A673 (cell line): ENCODE results near the gene MAP2K3. TPM values are rescaled to one million over a fixed set of nuclear protein-coding genes. Genes with fewer than 3 reads are reported as not detected.

Source experiments
- BruUV-seq: library from RNA; stranded (reverse); fragments of 400-500 nt; replicated peaks from 2 replicates; lab custom pipeline; 2021; lab: Mats Ljungman, UMichigan
- CTCF ChIA-PET: fragments of 300-600 bp; sonication (Branson Sonifier 250); formaldehyde crosslinking; loops from one replicate; lab custom pipeline; 2022; ENCODE audit warnings: antibody characterized with exemption; lab: Charles Lee
- POLR2A ChIA-PET: fragments of 300-600 bp; sonication (Branson Sonifier 250); formaldehyde crosslinking; loops from one replicate; lab custom pipeline; 2022; ENCODE audit warnings: antibody characterized with exemption; ENCODE audit not compliant: low non-redundant PET; lab: Charles Lee
- DNase-seq: peaks from one replicate; pipeline ENCODE4 v3.0.0-alpha.2; 2015; ENCODE audit warnings: low spot score
- H3K27ac ChIP-seq: fragments of 200-600 bp; sonication (generic); 2 replicates; pipeline ENCODE4 v1.5.1; 2016; ENCODE audit warnings: mixed run types, low read depth, mild to moderate bottlenecking, mixed read lengths, antibody characterized with exemption, low read length; ENCODE audit not compliant: poor library complexity, severe bottlenecking
- H3K27me3 ChIP-seq: fragments of 200-600 bp; sonication (generic); replicated peaks from 2 replicates; pipeline ENCODE4 v1.6.1; 2017; ENCODE audit warnings: mixed run types, low read depth, mild to moderate bottlenecking, mixed read lengths, antibody characterized with exemption, low read length; ENCODE audit not compliant: insufficient read depth, poor library complexity
- H3K36me3 ChIP-seq: fragments of 200-600 bp; sonication (generic); 2 replicates; pipeline ENCODE4 v1.6.1; 2016; ENCODE audit warnings: mixed run types, mild to moderate bottlenecking, mixed read lengths, antibody characterized with exemption, low read length; ENCODE audit not compliant: insufficient read depth, poor library complexity, severe bottlenecking
- H3K4me1 ChIP-seq: fragments of 200-600 bp; sonication (generic); 2 replicates; pipeline ENCODE4 v1.6.1; 2017; ENCODE audit warnings: mixed run types, mild to moderate bottlenecking, mixed read lengths, antibody characterized with exemption, low read length; ENCODE audit not compliant: insufficient read depth, poor library complexity, severe bottlenecking
- H3K4me3 ChIP-seq: fragments of 200-600 bp; sonication (generic); 2 replicates; pipeline ENCODE4 v1.5.1; 2016; ENCODE audit warnings: low read depth, mixed run types, mild to moderate bottlenecking, mixed read lengths, low read length; ENCODE audit not compliant: poor library complexity, severe bottlenecking
- H3K9me3 ChIP-seq: fragments of 200-600 bp; sonication (generic); 2 replicates; pipeline ENCODE4 v1.6.1; 2016; ENCODE audit warnings: mixed run types, low read depth, mild to moderate bottlenecking, mixed read lengths, antibody characterized with exemption, low read length; ENCODE audit not compliant: poor library complexity, severe bottlenecking
- CTCF ChIP-seq: fragments of 300-800, 200-600 bp; sonication (generic); conservative IDR thresholded peaks from 2 replicates; pipeline ENCODE4 v1.5.1; 2017; ENCODE audit warnings: low read depth, mild to moderate bottlenecking, antibody characterized with exemption, low read length, moderate library complexity, mixed read lengths
- EZH2 ChIP-seq: fragments of 200-600 bp; sonication (generic); IDR thresholded peaks from 2 replicates; pipeline ENCODE4 v1.6.1; 2017; ENCODE audit warnings: borderline replicate concordance, low read depth, mild to moderate bottlenecking, mixed read lengths, antibody characterized with exemption, low read length; ENCODE audit not compliant: poor library complexity, severe bottlenecking
- intact Hi-C: fragments of 100-400 bp; cut with micrococcal nuclease; formaldehyde crosslinking; loops from one replicate; pipeline ENCODE4 v1.10.0; 2022; ENCODE audit not compliant: unreplicated experiment
- total RNA-seq: library from RNA; stranded (reverse); gene quantifications from 2 replicates; pipeline ENCODE4 v1.2.3, GENCODE V29; 2021

Gene MAP2K3
- total RNA-seq, 1 experiment from 2014 or later: 44.0 TPM

GRCh38 chr17:21352981-21353265 lies 68.4 kb downstream of the MAP2K3 start:
- H3K27me3 ChIP-seq: no peaks in the 10 kb centered on the region
- H3K36me3 ChIP-seq: no peaks in the 10 kb centered on the region
- ChIA-PET POLR2A (no interaction called here), CTCF (no interaction called here)
- no peaks in the 10 kb centered on the region for H3K9me3 ChIP-seq
- no peaks in the 10 kb centered on the region for H3K4me1 ChIP-seq
- no TSS peak for BruUV-seq
- no peak for TF ChIP-seq EZH2
- TF ChIP-seq CTCF: no peak
- DNase-seq: no peak
- H3K4me3 ChIP-seq: no peak overlapping the region
- H3K27ac ChIP-seq: no peak overlapping the region
- intact Hi-C loops: no loop called here

- Histone ChIP-seq H3K36me3 (no peaks in the 10 kb centered on the region), H3K4me1 (no peaks in the 10 kb centered on the region), H3K4me3 (no peak overlapping the region), H3K27ac (no peak overlapping the region), H3K27me3 (no peaks in the 10 kb centered on the region), H3K9me3 (no peaks in the 10 kb centered on the region)
- intact Hi-C loops: no loop called here
- no peak for DNase-seq
- no TSS peak for BruUV-seq
- TF ChIP-seq CTCF (no peak), EZH2 (no peak)
- ChIA-PET CTCF (no interaction called here), POLR2A (no interaction called here)
These were observed 69.0 kb downstream of the MAP2K3 start for GRCh38 chr17:21353326-21354010.

GRCh38 chr17:21354796-21355385 lies 70.4 kb downstream of the MAP2K3 start:
- no peak overlapping the region for H3K27ac ChIP-seq
- TF ChIP-seq EZH2: no peak
- TF ChIP-seq CTCF: no peak
- intact Hi-C loops: no loop called here
- POLR2A ChIA-PET: no interaction called here
- H3K4me1 ChIP-seq: no peaks in the 10 kb centered on the region
- H3K4me3 ChIP-seq: no peak overlapping the region
- no peak for DNase-seq
- no peaks in the 10 kb centered on the region for H3K27me3 ChIP-seq
- no peaks in the 10 kb centered on the region for H3K9me3 ChIP-seq
- BruUV-seq: no TSS peak
- no peaks in the 10 kb centered on the region for H3K36me3 ChIP-seq
- CTCF ChIA-PET: no interaction called here
